GM12801 (cell line): Measurements from ENCODE around the gene GABRB3.

ENCODE experiments used
- TF ChIP-seq, protein P1 (sequence below): IDR thresholded peaks from one replicate; pipeline ENCODE4 v1.5.1; 2011; ENCODE audit warnings: control low read depth; ENCODE audit not compliant: insufficient read length; ENCODE audit errors: extremely low read depth

Gene GABRB3

DNA sequence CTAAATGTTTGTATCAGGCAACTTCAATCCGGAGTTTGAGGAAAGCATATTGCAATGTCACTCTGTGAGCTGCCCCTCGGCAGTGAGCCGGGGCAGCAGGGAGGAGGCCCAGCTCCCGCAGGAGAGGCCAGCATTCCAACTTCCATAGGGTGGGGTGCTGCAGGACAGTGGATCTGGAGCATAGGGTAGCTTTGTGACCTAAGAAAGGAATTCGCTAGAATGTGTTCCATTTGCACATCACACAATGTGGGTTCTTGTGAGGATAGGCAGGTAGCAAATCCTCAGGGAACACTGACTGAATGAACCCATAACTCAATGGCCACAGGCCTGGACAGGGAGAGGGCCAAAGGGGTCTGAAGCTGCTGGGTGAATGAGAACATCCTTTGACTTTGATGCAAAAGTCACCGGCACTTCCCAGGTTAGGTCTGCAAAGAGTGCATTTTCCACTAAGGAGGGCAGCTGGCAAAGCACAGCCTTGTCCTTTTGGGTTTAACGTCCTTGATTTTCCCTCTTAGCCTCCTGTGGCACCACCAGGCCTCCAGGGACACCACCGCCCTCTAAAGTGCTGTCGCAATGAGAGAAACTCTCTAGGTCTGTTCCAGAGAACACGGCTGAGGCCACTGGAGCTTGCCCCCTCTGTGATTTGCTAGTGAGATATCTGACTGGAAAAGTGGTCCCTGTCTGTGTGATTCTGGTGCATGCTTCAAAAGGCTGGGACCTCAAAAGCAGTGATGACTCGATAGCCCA lies 36.2 kb downstream of the GABRB3 start:
- TF ChIP-seq, protein P1, sequence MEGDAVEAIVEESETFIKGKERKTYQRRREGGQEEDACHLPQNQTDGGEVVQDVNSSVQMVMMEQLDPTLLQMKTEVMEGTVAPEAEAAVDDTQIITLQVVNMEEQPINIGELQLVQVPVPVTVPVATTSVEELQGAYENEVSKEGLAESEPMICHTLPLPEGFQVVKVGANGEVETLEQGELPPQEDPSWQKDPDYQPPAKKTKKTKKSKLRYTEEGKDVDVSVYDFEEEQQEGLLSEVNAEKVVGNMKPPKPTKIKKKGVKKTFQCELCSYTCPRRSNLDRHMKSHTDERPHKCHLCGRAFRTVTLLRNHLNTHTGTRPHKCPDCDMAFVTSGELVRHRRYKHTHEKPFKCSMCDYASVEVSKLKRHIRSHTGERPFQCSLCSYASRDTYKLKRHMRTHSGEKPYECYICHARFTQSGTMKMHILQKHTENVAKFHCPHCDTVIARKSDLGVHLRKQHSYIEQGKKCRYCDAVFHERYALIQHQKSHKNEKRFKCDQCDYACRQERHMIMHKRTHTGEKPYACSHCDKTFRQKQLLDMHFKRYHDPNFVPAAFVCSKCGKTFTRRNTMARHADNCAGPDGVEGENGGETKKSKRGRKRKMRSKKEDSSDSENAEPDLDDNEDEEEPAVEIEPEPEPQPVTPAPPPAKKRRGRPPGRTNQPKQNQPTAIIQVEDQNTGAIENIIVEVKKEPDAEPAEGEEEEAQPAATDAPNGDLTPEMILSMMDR: no peak

DNA sequence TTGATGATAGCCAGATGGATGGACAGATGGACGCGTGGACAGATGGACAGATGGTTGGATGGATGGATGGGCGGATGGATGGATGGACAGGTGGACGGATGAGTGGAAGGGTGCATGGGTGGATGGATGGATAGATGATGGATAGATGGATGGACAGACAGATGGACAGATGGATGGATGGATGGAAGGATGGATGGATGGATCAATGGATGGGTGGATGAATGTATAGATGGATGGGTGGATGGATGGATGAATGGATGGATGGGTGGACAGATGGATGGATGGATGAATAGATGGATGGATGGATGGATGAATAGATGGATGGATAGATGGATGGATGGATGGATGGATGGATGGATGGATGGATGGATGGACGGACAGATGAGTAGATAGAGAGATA lies 40.9 kb downstream of the GABRB3 start:
- TF ChIP-seq, protein P1: no peak

DNA sequence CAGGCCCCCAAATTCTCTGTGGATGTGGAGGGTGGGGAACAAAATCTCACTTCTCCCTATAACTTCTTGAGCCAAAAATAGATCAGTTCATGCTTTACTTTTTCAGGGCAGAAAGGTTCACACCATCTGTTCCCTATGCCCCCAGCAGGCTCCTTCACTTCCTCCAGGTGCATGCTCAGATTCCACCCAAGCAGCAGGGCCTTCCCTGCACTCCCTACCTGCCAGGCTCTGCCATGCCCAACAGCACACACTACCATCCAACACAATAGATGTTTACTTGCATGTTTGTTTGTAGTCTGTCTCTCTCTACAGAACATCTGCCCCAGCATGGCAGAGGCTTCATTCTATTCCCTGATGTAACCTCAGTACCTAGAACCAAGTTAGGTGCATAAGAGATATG lies 43.3 kb downstream of the GABRB3 start:
- TF ChIP-seq, protein P1: no peak

DNA sequence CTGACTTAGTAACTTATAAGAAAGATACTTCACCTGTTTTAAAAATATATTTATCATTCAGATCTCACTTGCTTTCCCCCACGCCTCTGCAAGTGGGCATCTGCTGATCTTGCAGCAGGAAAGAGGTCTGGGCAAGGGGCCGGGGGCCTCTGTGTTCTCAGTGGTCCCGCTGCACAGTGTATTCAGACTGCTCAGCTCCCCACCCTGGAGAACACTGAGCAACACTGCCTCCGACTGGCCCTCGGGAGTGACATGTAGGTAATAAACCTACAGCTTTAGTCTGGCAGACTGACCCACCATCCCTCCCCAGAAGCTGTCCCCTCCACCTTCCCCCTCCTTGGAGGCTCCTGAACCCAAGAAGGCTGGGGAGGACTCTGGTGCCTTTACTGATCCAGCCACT lies 43.8 kb downstream of the GABRB3 start:
- TF ChIP-seq, protein P1: no peak

DNA sequence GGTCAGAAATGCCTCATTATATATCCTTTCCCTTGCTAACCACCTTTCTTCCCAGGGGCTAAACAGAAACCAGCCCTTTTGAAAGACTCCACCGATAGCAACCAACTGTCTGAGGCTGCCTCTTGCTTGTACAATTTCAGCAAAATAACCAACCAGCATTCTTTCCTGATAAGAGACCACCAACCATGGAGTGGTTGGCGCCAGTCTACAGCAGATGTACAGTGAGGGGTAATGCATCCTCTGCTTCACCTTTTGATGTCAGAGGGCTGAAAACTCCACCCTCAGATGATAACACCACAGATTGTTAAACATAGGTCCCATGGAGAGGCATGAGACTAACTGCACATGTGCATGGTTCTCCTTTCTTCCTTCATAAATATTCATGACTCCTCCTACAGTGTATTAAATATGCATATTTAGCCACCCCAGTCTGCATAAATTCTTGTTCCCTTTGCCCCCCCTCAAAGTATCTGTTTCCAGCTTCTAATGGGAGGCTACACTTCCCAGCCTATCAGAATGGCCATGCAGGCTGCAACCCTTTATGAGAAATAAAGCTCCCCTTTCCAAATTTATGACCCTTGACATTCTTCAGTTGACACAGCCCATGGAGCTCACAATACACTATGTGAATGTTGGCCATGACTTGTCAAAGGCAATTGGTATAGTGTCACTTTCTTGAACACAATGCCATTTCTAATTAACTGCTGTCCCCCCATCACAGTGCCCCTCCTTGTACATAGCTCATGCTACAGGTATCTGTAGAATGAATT lies 48.3 kb downstream of the GABRB3 start:
- TF ChIP-seq, protein P1: no peak

DNA sequence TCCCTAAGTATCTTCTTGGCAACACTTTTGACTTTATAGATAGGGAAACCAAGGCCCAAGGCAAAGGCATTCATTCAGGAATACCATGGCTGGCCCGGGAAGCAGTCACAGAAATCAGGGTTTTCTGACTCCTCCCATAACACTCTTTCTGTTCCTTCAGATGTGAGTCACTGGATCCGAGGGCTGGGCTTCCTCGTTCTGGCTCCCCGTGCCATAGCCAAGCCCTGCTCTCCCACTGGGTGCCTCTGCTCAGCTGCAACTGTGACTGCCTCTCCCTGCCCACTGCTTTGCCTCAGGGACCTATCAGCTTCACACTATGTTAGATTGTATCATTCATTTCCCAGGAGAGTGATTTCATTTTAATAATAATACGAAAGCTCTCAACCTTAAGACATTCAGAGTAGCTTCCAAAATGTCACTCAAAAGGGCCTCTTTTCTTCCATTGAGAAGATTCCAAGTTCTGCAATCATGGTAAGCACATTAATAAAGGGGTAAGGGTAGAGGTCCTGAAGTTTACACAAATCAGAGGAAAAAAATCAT lies 50.2 kb downstream of the GABRB3 start:
- TF ChIP-seq, protein P1: no peak

DNA sequence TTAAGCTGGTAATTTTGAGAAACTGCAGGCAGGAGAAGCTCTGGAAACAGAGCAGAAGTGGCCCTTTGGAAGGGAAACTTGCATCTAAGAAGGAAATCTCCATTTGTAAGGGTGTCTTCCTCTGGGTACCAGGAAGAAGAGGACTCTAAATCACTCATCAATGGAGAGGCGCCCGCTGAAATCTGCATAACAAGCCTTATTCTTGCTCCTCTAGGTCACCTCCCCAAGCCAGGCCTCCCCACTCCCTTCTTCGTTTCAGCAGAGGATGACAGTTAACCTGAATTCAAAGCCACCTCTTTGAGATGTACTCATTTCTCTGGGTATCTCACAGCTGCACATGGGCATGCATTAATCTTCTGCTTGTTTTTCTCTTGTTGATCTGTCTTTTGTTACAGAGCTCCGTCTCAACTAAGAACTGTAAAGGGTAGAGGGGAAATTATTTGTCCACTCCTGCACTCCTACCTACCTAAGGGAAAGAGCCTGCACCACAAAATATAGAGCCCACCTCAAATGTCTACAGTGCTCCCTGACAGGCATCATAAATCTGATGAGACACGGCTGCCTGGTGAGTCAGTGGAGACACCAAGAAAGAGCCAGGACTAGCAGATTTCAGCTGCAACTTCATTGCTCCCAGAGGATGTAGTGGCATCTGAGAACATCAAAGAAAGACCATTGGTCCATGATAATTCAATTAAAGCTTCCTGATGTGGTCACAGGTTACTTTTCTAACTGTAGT lies 51.5 kb downstream of the GABRB3 start:
- TF ChIP-seq, protein P1: no peak
